GM19043 (cell line): Measurements from ENCODE around the gene AOC1.
"Not testable (repeated sequence)": the region's sequence is repeated elsewhere in the genome, so short reads cannot be mapped to it uniquely, and the experiment has no call there.

ENCODE experiments used
- ATAC-seq: cut with Tn5 transposase; IDR thresholded peaks from one replicate; pipeline ENCODE4 v1.9.1; 2021; ENCODE audit warnings: low read depth; ENCODE audit not compliant: unreplicated experiment

Gene AOC1

GRCh38 chr7:150852371-150852905 lies at the start of gene AOC1:
Gene AOC1, plus strand, starts transcription at chr7:150852517. Its CDS starts 3,954 bp downstream, at chr7:150856471.
- no peak for ATAC-seq

- no peak for ATAC-seq
Observed at GRCh38 chr7:150803161-150803860, 49.0 kb upstream of the AOC1 start.

GRCh38 chr7:150804802-150805201 lies 47.5 kb upstream of the AOC1 start:
- no peak for ATAC-seq

GRCh38 chr7:150805864-150806263 lies 46.5 kb upstream of the AOC1 start:
- no peak for ATAC-seq

GRCh38 chr7:150806454-150806853 lies 45.9 kb upstream of the AOC1 start:
- ATAC-seq: no peak

GRCh38 chr7:150806863-150807262 lies 45.5 kb upstream of the AOC1 start:
- no peak for ATAC-seq

- ATAC-seq: not testable (repeated sequence)
Observed at GRCh38 chr7:150807616-150808438, 44.5 kb upstream of the AOC1 start.

GRCh38 chr7:150814328-150815001 lies 37.9 kb upstream of the AOC1 start:
- ATAC-seq: no peak

- no peak for ATAC-seq
Observed at GRCh38 chr7:150818971-150819370, 33.3 kb upstream of the AOC1 start.

GRCh38 chr7:150820148-150820547 lies 32.2 kb upstream of the AOC1 start:
- ATAC-seq: no peak

GRCh38 chr7:150820578-150821198 lies 31.6 kb upstream of the AOC1 start:
- no peak for ATAC-seq

GRCh38 chr7:150823043-150823442 lies 29.3 kb upstream of the AOC1 start:
- no peak for ATAC-seq

- no peak for ATAC-seq
Observed at GRCh38 chr7:150823484-150824126, 28.7 kb upstream of the AOC1 start.

- ATAC-seq: no peak
Observed at GRCh38 chr7:150824379-150825177, 27.7 kb upstream of the AOC1 start.

- ATAC-seq: no peak
Observed at GRCh38 chr7:150826061-150826849, 26.1 kb upstream of the AOC1 start.

- ATAC-seq: no peak
Observed at GRCh38 chr7:150828384-150828783, 23.9 kb upstream of the AOC1 start.

GRCh38 chr7:150829426-150829825 lies 22.9 kb upstream of the AOC1 start:
- no peak for ATAC-seq

- no peak for ATAC-seq
Observed at GRCh38 chr7:150830937-150831336, 21.4 kb upstream of the AOC1 start.

- ATAC-seq: no peak
Observed at GRCh38 chr7:150831851-150832250, 20.5 kb upstream of the AOC1 start.
